Heart left ventricle (tissue), 16 donors: ENCODE results near the gene GZMA. TPM values are rescaled to one million over a fixed set of nuclear protein-coding genes. Genes with fewer than 3 reads are reported as not detected.

ENCODE experiments used
- ATAC-seq, 4 donors: fragments of 200-7000 bp; cut with Tn5 transposase; one replicate each; pipeline ENCODE4 v1.9.1; 2020 to 2022; ENCODE audit warnings: moderate library complexity in 4 of 4, mild to moderate bottlenecking in 3 of 4, moderate number of reproducible peaks in 1 of 4
- DNase-seq, 5 donors: peaks; one replicate each; pipeline ENCODE4 v3.0.0-alpha.2; 2020
- H3K27ac ChIP-seq, 12 donors: fragments of 200-600 bp; sonication (generic) in 4 of 12; one replicate each; pipeline versions ENCODE4 v1.5.0 to v1.8.0; 2016 to 2022; ENCODE audit warnings: mild to moderate bottlenecking in 2 of 12
- H3K27me3 ChIP-seq, 9 donors: fragments of 200-600 bp; sonication (generic) in 2 of 9; one replicate each; pipeline versions ENCODE4 v1.5.1 to v1.8.0; 2016 to 2022; ENCODE audit warnings: mild to moderate bottlenecking in 3 of 9
- H3K36me3 ChIP-seq, 9 donors: fragments of 200-600 bp; sonication (generic) in 2 of 9; one replicate each; pipeline versions ENCODE4 v1.5.0 to v1.8.0; 2018 to 2022; ENCODE audit warnings: mild to moderate bottlenecking in 2 of 9
- H3K4me1 ChIP-seq, 12 donors: fragments of 200-600 bp; sonication (generic) in 4 of 12; one replicate each; pipeline versions ENCODE4 v1.5.0 to v1.8.0; 2016 to 2022; ENCODE audit warnings: mild to moderate bottlenecking in 3 of 12
- H3K4me3 ChIP-seq, 12 donors: fragments of 200-600 bp; sonication (generic) in 4 of 12; one replicate each; pipeline versions ENCODE4 v1.5.0 to v1.8.0; 2017 to 2022; ENCODE audit warnings: mild to moderate bottlenecking in 9 of 12, moderate library complexity in 4 of 12
- H3K9me3 ChIP-seq, 12 donors: fragments of 200-600 bp; sonication (generic) in 4 of 12; one replicate each; pipeline versions ENCODE4 v1.5.0 to v1.8.0; 2016 to 2022; ENCODE audit warnings: mild to moderate bottlenecking in 1 of 12
- POLR2A ChIP-seq, 2 donors: fragments of 450-650 bp; IDR thresholded peaks; one replicate each; pipeline ENCODE4 v1.6.1; 2017; ENCODE audit warnings: antibody characterized with exemption in 2 of 2, mild to moderate bottlenecking in 2 of 2, moderate library complexity in 2 of 2
- WGBS, 4 donors: extraction: QIAGEN DNeasy Blood & Tissue Kit in 2 of 4; methylation state at CpG; one replicate each; pipeline versions ENCODE4 v1.1.5 to v1.1.7; 2013 to 2018; 5-methylcytosine and 5-hydroxymethylcytosine counted together
- intact Hi-C, 10 donors: fragments of 100-400 bp; cut with DNase I; formaldehyde crosslinking; loops; one replicate each; pipeline versions ENCODE4 v1.11.1 to v1.14.2; 2022
- polyA plus RNA-seq, 2 donors: library from polyadenylated mRNA; stranded (reverse); fragments of 200-250 nt; gene quantifications; one replicate each; pipeline ENCODE4 v1.2.3, GENCODE V29; 2013
- total RNA-seq, 9 donors: library from RNA; depleted of rRNA in 2 of 9; stranded (reverse); fragments of >200 nt in 2 of 9; fragmentation: NEBNext Ultra II Directional in 3 of 9; extraction: Animal tissue kit (Norgen Biotek cat#: 25700) in 3 of 9; gene quantifications; one replicate each; pipeline versions ENCODE4 v1.1.0 to v1.2.4, GENCODE V29; 2016 to 2023
- TF ChIP-seq, protein P1 (sequence below), 12 donors: fragments of 200-600 bp; sonication (generic) in 4 of 12; IDR thresholded peaks; one replicate each; pipeline versions ENCODE4 v1.5.0 to v1.8.0; 2018 to 2022; ENCODE audit warnings: antibody characterized with exemption in 12 of 12, mild to moderate bottlenecking in 5 of 12
- donor health status: ischemic (EF 13 %, LVEDD 7.1; RV severe dilation, severe dysfunction).
- donor health status: healthy with polysubstance abuse.
- donor health status: DM: no; HTN: yes; CAD: no.
- donor health status: DM: no; HTN: no; CAD: no.
- donor health status: ischemic (EF 25% LVEDD 6.9; RV normal size, moderate dysfunction).
- donor health status: ischemic (EF 25% LVEDD 5.7; RV mildly dilated, moderate dysfunction).
- donor health status: healthy.
- donor health status: DM: yes; HTN: yes; CAD: no.
- donor health status: ischemic (EF 35%, LVEDD 5.7; RV mildly dilated, moderate dysfunction).
- donor health status: nonischemic (EF 11% LVEDD 7.7; RV severe dilation, severe dysfunction).
- donor health status: DM: yes; HTN: yes; CAD: no.
- donor health status: PGD.
- donor health status: ischemic (EF 29% LVEDD 5.4; RV normal size, mild dysfunction).
- donor health status: nonischemic (EF 23%, LVEDD 6.1; RV moderate dilation, normal function).

GZMA gene
- total and polyA plus RNA-seq, 11 donors, result 0.23 to 17.9 (median 0.61) TPM; not detected in 2

DNA sequence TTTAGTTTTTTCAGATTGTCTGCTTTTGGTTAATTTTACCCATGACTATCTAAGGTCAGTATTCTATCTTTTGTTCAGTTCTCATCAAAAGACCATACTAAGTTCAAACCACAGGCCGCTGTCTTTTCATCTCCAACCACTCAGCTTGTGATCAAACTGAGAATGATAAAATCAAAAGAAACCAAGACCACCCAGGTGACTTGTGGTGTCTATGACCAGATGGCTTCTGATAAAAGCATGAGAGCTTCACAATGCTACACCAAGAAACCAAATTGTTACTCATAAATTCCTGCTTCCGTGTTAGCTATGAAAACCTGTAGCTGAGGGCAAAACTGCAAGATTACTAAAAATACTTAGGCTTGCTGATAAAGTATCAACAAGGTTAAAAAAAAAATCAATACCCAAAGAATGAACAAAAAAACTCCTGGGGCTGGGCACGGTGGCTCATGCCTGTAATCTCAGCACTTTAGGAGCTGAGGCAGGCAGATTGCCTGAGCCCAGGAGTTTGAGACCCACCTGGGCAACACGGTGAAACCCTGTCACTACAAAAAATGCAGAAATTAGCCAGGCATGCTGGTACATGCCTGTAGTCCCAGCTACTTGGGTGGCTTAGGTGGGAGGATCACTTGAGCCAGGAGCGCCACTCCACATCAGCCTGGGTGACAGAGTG lies 31.7 kb downstream of the GZMA start:
- intact Hi-C loops, result no loop called here
- Histone ChIP-seq H3K4me1 (no peaks in the 10 kb centered on the region), H3K27ac (no peak overlapping the region), H3K9me3 (peaks cover 0 to 16% (median 2%) of the 10 kb centered on the region in 12 donors), H3K36me3 (no peaks in the 10 kb centered on the region), H3K27me3 (peaks cover 0 to 13% (median 0%) of the 10 kb centered on the region in 9 donors), H3K4me3 (no peak overlapping the region)
- ATAC-seq (no peak), DNase-seq (no peak)
- 60 to 66% (median 65%) methylated on average over 5 of the region's 5 CpGs for WGBS, 4 donors
- TF ChIP-seq, protein P1, sequence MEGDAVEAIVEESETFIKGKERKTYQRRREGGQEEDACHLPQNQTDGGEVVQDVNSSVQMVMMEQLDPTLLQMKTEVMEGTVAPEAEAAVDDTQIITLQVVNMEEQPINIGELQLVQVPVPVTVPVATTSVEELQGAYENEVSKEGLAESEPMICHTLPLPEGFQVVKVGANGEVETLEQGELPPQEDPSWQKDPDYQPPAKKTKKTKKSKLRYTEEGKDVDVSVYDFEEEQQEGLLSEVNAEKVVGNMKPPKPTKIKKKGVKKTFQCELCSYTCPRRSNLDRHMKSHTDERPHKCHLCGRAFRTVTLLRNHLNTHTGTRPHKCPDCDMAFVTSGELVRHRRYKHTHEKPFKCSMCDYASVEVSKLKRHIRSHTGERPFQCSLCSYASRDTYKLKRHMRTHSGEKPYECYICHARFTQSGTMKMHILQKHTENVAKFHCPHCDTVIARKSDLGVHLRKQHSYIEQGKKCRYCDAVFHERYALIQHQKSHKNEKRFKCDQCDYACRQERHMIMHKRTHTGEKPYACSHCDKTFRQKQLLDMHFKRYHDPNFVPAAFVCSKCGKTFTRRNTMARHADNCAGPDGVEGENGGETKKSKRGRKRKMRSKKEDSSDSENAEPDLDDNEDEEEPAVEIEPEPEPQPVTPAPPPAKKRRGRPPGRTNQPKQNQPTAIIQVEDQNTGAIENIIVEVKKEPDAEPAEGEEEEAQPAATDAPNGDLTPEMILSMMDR (IDR thresholded peaks at IDR 0.05), result no peak
- TF ChIP-seq POLR2A (IDR thresholded peaks at IDR 0.05), result no peak

- H3K4me3 ChIP-seq, result no peak overlapping the region
- intact Hi-C loops, result no loop called here
- no peak for ATAC-seq
These were observed 34.1 kb downstream of the GZMA start for GRCh38 chr5:55136521-55136920.

DNA sequence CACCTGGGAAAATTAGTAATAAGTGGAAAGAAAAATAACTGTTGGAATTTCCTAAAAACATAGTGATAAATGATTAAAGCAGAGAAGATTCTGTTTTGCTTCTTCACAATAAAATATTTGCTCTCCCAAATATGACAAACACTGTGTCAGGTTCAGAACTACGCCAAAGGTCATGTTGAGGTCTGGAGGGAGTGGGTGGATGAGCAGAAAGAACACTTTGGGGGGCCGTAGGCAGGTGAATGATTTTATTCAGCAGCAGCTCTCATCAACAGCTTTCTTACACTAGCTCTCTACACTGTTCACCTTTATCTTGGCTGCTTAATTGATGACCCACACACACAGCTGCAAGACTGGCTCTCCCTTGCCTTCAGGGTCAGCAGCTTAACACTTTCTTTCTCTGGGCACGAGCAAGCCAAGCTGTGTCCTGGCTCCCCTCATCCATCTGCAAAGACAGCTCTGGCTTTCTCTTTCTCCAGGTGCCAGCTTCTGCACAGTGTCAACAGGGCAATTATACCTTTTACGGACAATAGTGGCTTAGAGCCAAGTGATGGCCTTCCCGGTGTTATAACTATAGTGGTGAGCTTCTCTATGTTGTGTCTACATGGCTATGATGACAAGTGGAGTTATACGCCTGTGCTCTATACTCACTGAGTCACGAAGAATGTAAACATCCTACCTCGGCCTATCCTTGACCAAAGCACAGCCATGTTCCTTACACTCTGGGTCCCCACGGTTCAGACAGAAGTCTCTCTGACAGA lies 38.6 kb downstream of the GZMA start:
- no peak overlapping the region for H3K4me3 ChIP-seq
- H3K27me3 ChIP-seq, result peaks cover 0 to 19% (median 1%) of the 10 kb centered on the region in 9 donors
- 69 to 73% (median 71%) methylated on average over 9 of the region's 9 CpGs for WGBS, 4 donors
- no peak for DNase-seq
- TF ChIP-seq, protein P1 (IDR thresholded peaks at IDR 0.05), result no peak
- no peaks in the 10 kb centered on the region for H3K36me3 ChIP-seq
- ATAC-seq, result no peak
- H3K4me1 ChIP-seq, result no peaks in the 10 kb centered on the region
- intact Hi-C loops, result loop anchor here in 4 of 10 donors (5.0 to 10.0 kb wide), 3 partner anchors 196 to 626 kb away; partner anchors contain the start of gene SNX18 (in 2 of the 4)
- H3K27ac ChIP-seq, result no peak overlapping the region
- no peaks in the 10 kb centered on the region for H3K9me3 ChIP-seq

More at GRCh38 chr5:55136521-55136920, 34.1 kb downstream of the GZMA start:
- Histone ChIP-seq H3K4me1 (no peaks in the 10 kb centered on the region), H3K36me3 (no peaks in the 10 kb centered on the region), H3K9me3 (no peaks in the 10 kb centered on the region), H3K27ac (no peak overlapping the region), H3K27me3 (peaks cover 0 to 17% (median 0%) of the 10 kb centered on the region in 9 donors)
- WGBS, 4 donors, result 39 to 60% (median 52%) methylated on average over 3 of the region's 3 CpGs
- no peak for DNase-seq
- TF ChIP-seq, protein P1 (IDR thresholded peaks at IDR 0.05), result no peak
- no peak for TF ChIP-seq POLR2A (IDR thresholded peaks at IDR 0.05)
